HEK293 (cell line): ENCODE measurements around the gene BIRC5.
"Not testable (repeated sequence)": the region's sequence is repeated elsewhere in the genome, so short reads cannot be mapped to it uniquely, and the experiment has no call there.

Experiments
- CTCF ChIP-seq: fragments of 450-650 bp; formaldehyde crosslinking; IDR thresholded peaks from 2 replicates; pipeline ENCODE4 v1.5.1; 2016; ENCODE audit warnings: missing biosample characterization, missing genetic modification characterization
- KLF8 ChIP-seq: fragments of 450-650 bp; formaldehyde crosslinking; IDR thresholded peaks from 2 replicates; pipeline ENCODE4 v1.5.1; 2016; ENCODE audit warnings: missing biosample characterization, missing genetic modification characterization
- ZBTB7A ChIP-seq: fragments of 450-650 bp; formaldehyde crosslinking; IDR thresholded peaks from 2 replicates; pipeline ENCODE4 v1.5.1; 2016; ENCODE audit warnings: low read depth, missing biosample characterization, missing genetic modification characterization
- ZNF132 ChIP-seq: fragments of 450-650 bp; formaldehyde crosslinking; IDR thresholded peaks from 2 replicates; pipeline ENCODE4 v1.5.1; 2017; ENCODE audit warnings: missing biosample characterization, missing genetic modification characterization, borderline replicate concordance
- ZNF133 ChIP-seq: fragments of 450-650 bp; formaldehyde crosslinking; IDR thresholded peaks from 2 replicates; pipeline ENCODE4 v1.5.1; 2016; ENCODE audit warnings: missing biosample characterization, missing genetic modification characterization
- ZNF621 ChIP-seq: fragments of 450-650 bp; formaldehyde crosslinking; IDR thresholded peaks from 2 replicates; pipeline ENCODE4 v1.5.1; 2017; ENCODE audit warnings: missing biosample characterization, missing genetic modification characterization
- ZNF658 ChIP-seq: fragments of 450-650 bp; formaldehyde crosslinking; IDR thresholded peaks from 2 replicates; pipeline ENCODE4; 2016; ENCODE audit warnings: missing biosample characterization, missing genetic modification characterization
- ZNF670 ChIP-seq: fragments of 450-650 bp; formaldehyde crosslinking; IDR thresholded peaks from 2 replicates; pipeline ENCODE4 v1.5.1; 2016; ENCODE audit warnings: missing biosample characterization, missing genetic modification characterization, low read depth
- ZNF707 ChIP-seq: fragments of 450-650 bp; formaldehyde crosslinking; IDR thresholded peaks from 2 replicates; pipeline ENCODE4 v1.5.1; 2016; ENCODE audit warnings: missing biosample characterization, missing genetic modification characterization
- ZNF843 ChIP-seq: fragments of 450-650 bp; formaldehyde crosslinking; IDR thresholded peaks from 2 replicates; pipeline ENCODE4 v1.5.1; 2016; ENCODE audit warnings: missing biosample characterization, missing genetic modification characterization

DNA sequence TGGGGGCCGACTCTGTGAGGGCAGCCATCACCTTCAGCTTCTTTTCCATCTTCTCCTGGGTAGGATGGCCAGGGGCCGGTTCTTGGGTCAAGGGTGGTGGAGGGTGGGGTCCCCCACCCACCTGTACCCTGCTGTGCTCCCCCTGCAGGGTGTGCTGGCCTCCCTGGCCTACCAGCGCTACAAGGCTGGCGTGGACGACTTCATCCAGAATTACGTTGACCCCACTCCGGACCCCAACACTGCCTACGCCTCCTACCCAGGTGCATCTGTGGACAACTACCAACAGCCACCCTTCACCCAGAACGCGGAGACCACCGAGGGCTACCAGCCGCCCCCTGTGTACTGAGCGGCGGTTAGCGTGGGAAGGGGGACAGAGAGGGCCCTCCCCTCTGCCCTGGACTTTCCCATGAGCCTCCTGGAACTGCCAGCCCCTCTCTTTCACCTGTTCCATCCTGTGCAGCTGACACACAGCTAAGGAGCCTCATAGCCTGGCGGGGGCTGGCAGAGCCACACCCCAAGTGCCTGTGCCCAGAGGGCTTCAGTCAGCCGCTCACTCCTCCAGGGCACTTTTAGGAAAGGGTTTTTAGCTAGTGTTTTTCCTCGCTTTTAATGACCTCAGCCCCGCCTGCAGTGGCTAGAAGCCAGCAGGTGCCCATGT is 42.3 kb upstream of the BIRC5 start:
- TF ChIP-seq CTCF (tag by site-specific recombination) (0 out of 2 replicates have a peak, but pooled peaks have one; percentile 12), KLF8 (peak; percentile 59)
- not testable (repeated sequence) for TF ChIP-seq ZBTB7A; ZNF133; ZNF707 (tag by site-specific recombination); ZNF843; ZNF658 (tag by site-specific recombination); ZNF132 (tag by site-specific recombination); ZNF670 (tag by site-specific recombination); ZNF621 (tag by site-specific recombination)
